GM19193 (cell line): ENCODE measurements around the gene RASAL3.
A peak's percentile ranks its signal among the peaks of the same experiment; 100 is the strongest.

Experiments used
- POLR2A ChIP-seq: IDR thresholded peaks from 4 replicates; pipeline ENCODE4 v1.6.1; 2011; ENCODE audit not compliant: insufficient read depth, insufficient read length; ENCODE audit errors: extremely low read depth

The RASAL3 gene

DNA sequence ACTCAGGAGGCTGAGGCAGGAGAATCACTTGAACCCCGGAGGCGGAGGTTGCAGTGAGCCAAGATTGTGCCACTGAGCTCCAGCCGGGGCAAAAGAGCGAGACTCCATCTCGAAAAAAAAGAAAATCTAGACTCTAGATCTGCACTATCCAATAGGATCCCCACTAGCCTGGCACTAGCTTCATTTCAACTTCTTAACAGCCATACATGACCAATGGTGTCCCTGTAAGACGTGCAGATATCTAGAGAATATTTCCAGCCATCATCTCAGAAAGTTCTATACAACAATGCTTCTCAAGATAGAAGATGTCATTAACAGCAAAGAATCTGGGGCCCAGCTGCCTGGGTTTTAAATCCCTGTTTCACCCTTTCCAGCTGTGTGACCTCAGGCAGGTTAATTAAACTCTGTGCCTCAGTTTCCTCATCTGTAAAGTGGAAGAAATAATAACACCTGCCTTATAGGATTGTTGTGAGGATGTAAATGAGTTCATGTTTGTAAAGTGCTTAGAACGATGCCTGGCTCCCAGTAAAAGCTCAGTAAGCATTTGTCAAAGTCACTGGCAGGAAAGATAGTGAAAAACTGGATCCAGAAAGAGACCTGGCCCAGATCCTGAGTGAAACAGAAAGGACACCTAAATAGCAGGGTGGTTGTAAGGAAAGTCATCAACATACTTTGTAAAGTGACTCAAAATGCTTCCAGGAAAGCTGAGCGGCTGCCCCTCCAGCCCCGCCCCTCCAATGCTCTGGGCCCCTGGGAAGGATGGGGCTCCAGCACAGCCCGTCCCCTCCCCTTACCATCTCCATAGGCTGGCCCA lies 28.1 kb downstream of the RASAL3 start:
- no peak for TF ChIP-seq POLR2A

DNA sequence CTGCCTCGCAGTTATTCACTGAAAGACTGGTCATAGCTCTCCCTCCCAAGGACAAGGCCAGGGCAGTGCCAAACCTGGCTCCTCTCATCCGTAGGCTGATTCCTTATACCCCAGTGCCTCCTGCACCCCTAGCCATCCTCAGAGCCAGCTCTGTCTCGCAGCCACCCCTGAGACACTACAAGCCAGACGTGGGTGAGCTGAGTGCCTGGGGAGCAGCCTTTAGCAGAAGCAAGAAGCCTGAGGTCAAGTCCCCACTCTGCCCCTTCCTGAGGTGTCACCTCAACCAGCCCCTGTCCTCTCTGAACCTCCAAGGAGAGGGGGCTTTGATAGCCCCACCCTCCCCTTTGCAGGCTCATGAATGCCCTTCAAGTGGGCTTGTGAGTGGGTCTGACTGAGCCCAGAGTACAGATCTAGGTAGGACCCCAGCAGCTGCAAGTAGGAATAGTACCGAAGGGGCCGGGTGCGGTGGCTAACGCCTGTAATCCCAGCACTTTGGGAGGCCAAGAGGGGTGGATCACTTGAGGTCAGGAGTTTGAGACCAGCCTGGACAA lies 30.8 kb downstream of the RASAL3 start:
- TF ChIP-seq POLR2A = no peak

DNA sequence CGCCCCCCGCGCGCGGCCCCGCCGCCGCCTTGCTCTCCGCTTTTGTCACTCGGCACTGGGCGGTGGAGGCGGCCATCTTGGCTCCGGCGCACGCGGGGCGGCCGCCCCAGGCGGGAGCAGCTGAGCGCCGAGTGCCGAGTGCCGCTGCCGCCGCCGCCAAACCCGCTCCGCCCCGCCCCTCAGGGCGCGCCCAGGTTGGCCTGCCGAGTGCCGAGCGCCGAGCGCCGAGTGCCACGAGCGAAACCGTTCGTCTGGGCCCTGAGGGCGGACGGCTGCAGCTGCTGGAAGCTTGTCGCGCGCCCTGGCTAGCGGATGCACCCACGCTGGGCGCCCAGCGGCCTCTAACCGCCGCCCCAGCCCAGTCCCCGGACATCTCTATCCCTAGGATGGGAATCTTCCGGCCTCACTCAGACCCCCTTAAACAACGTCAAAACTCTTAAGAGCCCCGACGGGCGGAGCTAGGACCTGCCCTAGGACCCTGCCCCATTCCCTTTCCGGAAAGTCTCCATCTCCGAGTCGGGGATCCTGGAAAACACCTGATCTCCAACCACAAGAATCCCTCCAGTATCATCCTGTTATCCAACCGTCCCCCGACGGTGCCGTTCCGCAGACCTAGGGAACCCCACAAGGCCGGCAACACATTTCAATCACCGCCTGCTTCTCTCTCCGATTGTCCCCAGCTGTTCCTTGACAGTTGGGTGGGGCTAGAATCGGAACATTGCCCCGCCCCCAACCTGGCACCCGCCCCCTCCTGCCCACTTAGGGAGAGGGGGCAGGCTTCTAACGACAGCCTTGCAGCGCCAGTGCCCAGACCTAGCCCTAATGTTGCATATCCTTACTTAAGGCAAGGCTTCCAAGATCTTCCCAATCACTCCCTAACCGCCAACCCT lies 31.5 kb downstream of the RASAL3 start:
- peak; percentile 71 for TF ChIP-seq POLR2A

GRCh38 chr19:15432018-15432494 lies 32.3 kb downstream of the RASAL3 start:
- TF ChIP-seq POLR2A = no peak

- TF ChIP-seq POLR2A = no peak
Measured at GRCh38 chr19:15431396-15432017, 32.8 kb downstream of the RASAL3 start.

- TF ChIP-seq POLR2A = no peak
Measured at GRCh38 chr19:15430526-15431120, 33.7 kb downstream of the RASAL3 start.

DNA sequence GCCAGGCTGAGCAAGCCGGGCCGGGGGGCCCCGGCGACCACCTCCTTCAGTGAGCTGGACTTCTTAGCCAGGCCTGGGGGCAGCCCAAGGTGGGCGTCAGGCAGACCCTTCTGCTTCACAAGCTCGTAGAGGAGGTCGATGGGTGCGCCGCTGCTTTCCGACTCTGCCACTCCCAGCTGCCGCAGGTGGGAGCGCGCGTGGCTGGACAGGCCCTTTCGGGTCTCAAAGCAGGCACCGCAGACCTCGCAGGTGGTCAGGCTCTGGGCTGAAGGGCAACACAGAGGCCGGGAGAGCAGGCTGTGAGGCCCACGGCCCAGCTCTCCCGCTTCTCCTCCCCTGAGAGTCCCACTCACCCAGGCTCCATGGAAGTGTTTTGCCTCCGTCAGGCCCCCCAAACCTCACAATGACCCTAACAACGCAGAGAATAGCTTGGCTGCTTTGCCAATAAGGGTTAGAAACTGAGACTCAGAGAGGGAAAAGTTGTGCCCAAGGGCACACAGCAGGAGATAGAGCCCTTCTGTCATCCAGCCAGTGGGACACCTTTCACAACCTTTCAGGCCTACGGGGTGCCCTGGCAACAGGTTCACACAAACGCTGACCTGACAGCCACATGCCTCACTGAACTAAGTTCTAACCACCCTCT lies 34.4 kb downstream of the RASAL3 start:
- TF ChIP-seq POLR2A = no peak

DNA sequence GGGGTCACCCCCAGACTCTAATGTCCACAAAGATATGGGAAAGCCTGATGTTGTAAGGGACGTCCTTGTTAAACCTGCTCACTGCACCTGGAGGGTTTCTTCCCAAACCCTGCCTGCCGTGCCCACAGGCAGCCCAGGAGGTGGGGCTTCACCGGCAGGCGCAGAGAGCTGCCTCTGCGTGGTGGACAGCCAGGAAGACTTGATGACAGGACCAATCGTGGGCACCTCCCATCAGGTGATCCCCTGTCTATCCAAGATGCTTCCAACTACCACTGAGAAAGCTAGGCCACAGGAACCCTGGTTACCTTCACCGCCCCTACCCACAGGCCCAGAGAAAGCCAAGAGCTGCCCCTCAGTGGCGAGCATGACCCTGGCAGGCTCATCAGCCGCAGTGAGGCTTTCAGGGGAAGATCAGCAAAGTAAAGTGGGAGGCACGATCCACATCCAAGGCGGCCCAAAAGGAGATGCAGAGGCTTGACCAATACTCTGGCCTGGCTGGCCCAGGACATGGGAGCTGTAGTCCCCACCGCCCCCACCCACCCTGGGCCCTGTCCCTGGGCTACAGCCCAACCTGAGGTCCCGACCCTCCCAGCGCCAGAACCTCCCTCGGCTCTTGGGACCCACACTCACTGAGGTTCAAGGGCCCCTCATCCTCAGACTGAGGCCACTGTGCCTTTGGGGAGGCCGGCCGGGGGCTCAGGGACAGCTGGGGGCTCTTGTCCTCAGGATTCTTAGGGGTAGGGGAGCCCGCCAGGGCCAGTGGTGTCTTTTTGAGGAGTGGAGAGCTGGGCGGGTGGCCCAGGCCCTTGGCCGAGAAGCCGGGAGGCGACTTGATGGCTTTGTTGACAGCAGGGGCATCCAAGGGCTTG lies 35.2 kb downstream of the RASAL3 start:
- no peak for TF ChIP-seq POLR2A

- TF ChIP-seq POLR2A = no peak
Measured at GRCh38 chr19:15427991-15428471, 36.3 kb downstream of the RASAL3 start.

DNA sequence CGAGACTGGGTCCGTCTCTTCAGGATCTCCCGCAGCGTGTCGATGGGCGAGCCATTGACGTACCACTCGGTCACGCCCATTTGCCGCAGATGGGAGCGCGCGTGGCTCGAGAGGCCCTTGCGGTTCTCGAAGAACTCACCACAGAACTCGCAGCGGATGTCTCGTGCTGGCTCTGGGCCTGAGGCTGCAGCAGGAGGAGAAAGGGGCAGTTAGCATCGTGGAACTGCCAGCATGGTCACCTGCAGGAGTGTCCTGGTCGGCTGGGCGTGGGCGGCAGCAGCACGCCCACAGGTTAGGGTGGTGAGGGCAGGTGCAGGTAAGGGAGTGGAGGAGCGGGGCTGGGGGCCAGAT lies 37.0 kb downstream of the RASAL3 start:
- TF ChIP-seq POLR2A = no peak

- TF ChIP-seq POLR2A = no peak
Measured at GRCh38 chr19:15426485-15427349, 37.6 kb downstream of the RASAL3 start.

- no peak for TF ChIP-seq POLR2A
Measured at GRCh38 chr19:15425321-15425950, 38.9 kb downstream of the RASAL3 start.
